GM12865 (cell line): ENCODE results near the gene SEC16A.

Source experiments
- DNase-seq: peaks from one replicate; pipeline ENCODE4 v3.0.0; 2010; ENCODE audit warnings: low read depth
- H3K4me3 ChIP-seq: 2 replicates; pipeline ENCODE4 v1.5.1; 2011; ENCODE audit warnings: mild to moderate bottlenecking, low read depth, low read length, control low read depth
- CTCF ChIP-seq: IDR thresholded peaks from 2 replicates; pipeline ENCODE4 v1.5.1; 2011; ENCODE audit warnings: low read length, control low read depth, low read depth, inconsistent platforms; ENCODE audit not compliant: insufficient read depth; ENCODE audit errors: missing control alignments

SEC16A gene

GRCh38 chr9:136517012-136517743, 34.3 kb upstream of the SEC16A start:
- TF ChIP-seq CTCF: no peak

GRCh38 chr9:136516191-136516654, 33.4 kb upstream of the SEC16A start:
- H3K4me3 ChIP-seq: no peak overlapping the region
- TF ChIP-seq CTCF: no peak
- DNase-seq: no peak

More at GRCh38 chr9:136517012-136517743, 34.3 kb upstream of the SEC16A start:
- H3K4me3 ChIP-seq: no peak overlapping the region
- no peak for DNase-seq

- DNase-seq: no peak
- TF ChIP-seq CTCF: no peak
- no peak overlapping the region for H3K4me3 ChIP-seq
These were observed 32.4 kb upstream of the SEC16A start for GRCh38 chr9:136515276-136515675.

GRCh38 chr9:136514022-136514714, 31.3 kb upstream of the SEC16A start:
- no peak overlapping the region for H3K4me3 ChIP-seq
- no peak for DNase-seq
- no peak for TF ChIP-seq CTCF

- TF ChIP-seq CTCF: no peak
- no peak for DNase-seq
- H3K4me3 ChIP-seq: no peak overlapping the region
These were observed 30.4 kb upstream of the SEC16A start for GRCh38 chr9:136513191-136513590.

- no peak for TF ChIP-seq CTCF
- no peak for DNase-seq
- no peak overlapping the region for H3K4me3 ChIP-seq
These were observed 29.8 kb upstream of the SEC16A start for GRCh38 chr9:136512651-136513071.
